ENCODE data around the gene LEKR1.
"Not testable (repeated sequence)": the region's sequence is repeated elsewhere in the genome, so short reads cannot be mapped to it uniquely, and the experiment has no call there.

The LEKR1 gene

DNA sequence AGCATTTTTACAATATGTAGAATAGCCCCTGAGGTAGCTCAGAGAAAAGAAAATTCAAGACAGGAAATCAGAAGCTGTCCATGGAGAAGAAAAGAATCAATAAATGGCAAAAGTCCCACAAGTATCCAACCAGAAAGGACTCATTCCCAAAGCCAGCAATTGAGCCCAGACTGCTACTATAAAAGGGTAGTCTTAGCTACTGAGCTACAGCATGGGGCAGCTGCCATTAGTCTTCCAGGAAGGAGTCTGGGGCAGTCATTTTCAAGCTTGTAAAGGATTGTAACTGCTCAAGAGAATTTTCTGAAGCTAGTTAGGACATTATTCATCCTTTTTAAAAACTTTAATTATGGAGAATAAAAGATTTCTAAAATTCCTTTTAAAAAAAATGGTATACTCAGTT, 10.5 kb downstream of the LEKR1 start:
- no peak for DNase-seq (ENCODE audit: low read depth, low spot score)

DNA sequence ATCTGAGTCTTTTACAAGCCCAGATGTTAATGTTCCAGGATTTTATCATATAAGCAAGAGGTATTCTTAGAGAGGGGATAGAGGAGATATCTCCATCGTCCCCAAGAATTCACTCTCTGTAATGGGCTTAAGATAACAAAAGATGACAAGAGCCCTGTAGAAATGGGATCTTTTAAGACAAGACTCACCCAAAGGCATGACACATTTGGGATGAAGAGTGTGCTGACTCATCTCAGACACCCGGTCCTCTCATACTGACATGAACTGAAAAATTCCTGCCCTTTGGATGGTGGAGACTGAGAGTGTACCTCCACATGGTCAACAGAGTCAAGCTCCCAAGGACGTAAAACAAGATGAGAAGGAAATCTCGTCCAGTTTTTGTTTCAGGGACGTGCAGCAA, 11.0 kb downstream of the LEKR1 start:
- no peak for DNase-seq (ENCODE audit: low read depth, low spot score)

DNA sequence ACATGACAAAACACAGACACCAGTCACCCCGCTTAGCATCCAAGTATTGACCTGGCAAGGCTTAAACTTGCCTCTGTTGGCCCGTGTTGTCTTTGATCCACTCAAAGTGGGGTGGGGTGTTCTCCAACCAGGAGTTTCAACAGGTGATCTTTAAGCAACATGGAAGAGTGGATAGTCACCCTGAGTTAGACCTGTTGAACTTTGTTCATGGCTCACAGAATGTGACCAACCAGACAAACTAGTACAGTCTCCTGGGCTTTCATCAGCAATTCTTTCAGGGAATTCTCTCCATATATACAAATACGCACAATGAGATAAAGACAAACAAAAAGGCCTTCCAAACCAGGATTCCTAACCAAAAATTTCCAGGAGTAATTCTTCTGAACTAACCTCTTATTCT, 11.9 kb downstream of the LEKR1 start:
- no peak for DNase-seq (ENCODE audit: low read depth, low spot score)

DNA sequence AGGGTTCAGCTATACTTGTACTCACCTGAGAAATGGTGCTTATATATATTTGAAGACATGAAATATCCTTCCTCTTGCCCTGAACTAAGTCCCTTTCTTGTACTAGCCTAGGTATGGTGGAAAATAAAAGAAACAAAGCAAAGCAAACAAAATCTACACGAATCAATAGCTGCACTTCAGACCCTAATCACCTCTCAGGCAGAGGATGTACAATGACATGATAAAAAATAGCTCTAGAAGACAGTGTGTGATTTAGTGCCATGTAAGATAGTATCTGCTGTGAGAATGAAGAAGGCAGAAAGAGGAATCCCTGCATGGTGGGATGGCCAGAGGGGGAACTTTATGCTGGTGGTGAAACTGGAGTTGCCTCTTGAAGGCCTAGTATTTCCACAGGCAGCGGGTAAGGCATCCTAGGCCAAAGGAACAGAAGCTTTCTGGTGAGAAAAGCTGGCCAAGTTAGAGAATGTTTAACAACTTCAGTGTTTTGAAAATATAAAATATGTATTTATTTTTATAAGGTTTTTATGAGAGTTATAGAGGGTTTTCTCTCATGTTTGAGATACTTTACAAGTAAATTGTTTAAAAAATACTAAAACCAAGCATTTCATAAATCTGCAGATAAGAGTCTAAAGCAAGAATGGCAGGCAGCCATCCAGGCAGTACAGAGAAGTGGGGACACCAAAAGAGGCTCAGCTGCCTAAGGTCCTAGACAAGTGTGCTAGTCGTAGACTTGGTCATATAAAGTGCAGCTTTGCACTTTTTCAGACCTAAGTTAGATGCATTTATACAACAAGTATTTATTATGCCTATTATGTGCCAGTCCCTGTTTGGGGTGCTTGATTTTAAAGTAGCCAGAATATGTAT, 14.9 kb downstream of the LEKR1 start:
- DNase-seq (ENCODE audit: low read depth, low spot score): no peak

DNA sequence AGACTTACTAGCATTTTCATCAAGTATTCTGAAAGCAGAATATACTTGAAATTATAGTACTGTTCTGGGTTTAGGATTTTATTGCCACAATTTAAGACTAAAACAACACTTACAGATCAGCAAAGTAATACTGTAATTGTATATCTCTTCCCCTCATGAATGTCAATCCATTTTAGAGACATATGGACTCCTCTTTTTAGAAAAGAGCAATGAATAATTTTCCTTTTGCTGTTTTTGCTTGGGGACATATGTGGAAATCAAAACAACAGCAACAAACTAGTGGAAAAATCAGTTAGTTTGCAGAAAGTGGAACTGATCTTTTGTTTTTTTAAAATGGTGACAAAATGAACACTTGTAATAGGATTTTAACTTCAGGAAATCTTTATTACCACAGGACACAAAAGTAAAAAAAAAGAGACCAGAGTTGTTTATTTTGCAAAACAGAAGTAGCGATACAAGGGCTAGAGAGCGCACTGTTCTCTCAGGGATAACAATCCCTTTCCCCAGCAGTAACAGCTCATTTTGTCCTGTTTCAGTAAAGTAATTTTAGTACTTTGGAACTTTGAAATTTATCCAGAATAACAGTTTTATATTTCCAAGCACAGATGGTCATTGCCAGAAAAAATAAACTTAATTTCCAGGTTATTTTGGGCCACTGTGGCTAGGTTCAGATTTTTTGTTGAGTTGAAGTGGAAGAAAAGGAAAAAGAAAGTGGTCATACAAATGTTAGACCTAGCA, 17.1 kb downstream of the LEKR1 start:
- no peak for DNase-seq (ENCODE audit: low read depth, low spot score)

DNA sequence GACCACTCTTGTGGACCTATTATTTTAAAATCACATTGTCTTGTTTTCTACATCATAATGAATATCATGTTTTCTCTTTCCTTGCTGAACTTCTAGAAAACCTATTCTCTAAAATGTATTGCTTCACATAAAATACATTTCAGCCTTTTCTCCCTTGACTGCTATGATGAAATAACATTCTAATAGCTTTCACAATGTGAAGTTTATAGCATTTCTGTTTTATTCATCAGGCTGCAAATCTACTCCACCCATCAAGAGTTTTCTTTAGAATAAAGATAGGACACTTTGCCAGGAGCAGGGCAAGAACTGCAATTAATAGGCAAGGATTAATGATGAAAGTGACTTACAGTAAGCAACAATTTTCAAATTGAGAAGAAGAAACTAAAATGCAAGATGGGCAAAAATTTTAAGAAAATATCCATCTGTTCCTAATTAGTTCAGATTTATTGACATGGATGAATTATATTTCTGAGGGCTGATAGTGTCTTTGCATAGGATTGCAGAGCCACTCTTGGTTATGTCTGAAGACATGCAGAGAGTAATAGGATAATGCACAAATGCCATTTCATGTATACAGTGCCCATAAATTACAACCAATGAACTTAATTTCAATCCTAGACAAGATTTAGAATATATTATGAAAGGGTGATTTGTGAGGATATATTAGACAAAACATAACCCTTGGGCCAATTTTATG, 21.7 kb downstream of the LEKR1 start:
- DNase-seq (ENCODE audit: low read depth, low spot score): no peak

DNA sequence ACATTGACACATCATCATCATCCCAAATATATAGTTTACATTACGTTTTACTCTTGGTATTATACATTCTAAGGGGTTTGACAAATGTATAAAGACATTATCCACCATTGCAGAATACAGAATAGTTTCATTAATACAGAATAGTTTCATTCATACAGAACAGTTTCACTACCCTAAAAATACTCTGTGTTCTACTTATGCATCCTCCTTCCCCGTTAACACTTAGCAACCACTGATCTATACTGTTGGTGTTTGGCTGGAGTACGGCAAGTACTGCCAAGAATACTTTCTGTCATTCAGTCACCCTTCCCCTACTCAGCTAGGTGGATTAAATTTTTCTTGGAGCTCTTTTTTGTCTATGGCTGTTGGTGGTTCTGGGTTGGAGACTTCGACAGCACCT, 33.4 kb downstream of the LEKR1 start:
- no peak for DNase-seq (ENCODE audit: low read depth, low spot score)

DNA sequence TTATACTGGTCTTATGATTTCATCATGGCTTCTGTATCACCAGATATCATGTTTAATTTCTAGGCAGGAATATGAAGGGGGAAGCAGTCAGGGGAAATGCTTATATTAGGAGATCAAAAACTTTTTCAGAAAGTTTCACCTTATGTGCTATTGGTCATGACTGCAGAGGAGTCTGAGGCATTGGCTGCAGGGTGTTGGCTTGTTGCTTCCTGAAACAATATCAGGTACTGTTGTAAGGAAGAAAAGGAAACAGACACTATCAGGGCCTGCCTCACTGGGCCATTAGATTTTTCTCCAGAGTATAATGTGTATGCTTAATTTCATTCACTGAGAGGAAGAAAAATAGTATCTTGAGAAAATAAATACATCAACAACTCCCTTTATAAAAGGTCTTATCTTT, 34.7 kb downstream of the LEKR1 start:
- DNase-seq (ENCODE audit: low read depth, low spot score): no peak

DNA sequence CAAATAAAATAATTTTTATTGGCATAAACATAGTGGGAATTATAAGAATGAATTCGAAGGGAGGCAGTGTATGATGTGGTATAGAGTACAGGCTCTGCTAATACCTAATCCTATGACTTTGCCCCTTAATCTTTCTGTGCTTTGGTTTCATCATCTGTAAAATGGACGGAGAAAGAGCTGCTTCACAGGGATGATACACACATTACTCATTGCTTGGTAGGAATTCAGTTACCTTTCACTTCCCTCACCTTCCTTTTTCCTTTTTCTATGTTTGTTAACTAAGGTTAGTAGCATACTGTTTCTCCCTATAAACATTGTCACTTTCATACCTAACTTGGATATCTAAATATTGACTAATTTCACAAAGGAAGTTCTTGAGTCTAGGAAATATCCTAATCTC, 36.2 kb downstream of the LEKR1 start:
- DNase-seq (ENCODE audit: low read depth, low spot score): no peak

DNA sequence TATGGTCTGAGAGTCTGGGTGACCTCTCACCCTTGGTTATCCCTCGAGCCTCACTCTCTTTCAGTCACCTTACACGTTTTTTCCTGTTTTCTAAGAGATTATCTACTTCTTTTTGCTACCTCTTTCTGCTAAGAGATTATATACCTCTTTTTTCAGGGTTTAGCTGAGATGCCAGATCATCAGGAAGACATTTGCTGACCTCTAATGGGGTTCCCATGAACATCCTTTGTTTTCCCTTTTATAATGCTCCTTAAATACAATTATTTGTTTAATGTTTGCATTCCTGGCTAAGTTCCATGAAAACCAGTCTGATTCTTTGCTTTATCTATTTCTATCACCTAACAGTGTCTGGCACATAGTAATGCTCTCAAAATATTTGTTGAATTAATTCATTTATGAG, 39.6 kb downstream of the LEKR1 start:
- no peak for DNase-seq (ENCODE audit: low read depth, low spot score)

DNA sequence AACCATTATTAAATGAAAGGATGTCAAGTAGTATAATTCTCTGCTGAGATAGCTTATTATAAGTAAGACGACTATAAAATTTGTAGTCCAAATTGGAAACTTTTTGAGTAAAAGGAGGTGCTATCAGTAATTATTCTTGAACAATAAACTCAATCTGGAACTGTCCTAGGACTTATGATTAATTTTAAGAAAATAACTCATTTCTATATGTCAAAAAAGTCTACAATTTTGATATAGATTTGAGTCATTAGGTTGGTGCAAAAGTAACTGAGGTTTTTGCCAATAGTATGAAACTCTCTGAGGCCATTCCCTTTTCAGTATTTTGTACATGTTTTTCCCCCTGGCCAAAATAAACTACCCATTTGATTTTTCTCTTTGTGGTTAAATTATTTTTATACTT, 41.0 kb downstream of the LEKR1 start:
- no peak for DNase-seq (ENCODE audit: low read depth, low spot score)

DNA sequence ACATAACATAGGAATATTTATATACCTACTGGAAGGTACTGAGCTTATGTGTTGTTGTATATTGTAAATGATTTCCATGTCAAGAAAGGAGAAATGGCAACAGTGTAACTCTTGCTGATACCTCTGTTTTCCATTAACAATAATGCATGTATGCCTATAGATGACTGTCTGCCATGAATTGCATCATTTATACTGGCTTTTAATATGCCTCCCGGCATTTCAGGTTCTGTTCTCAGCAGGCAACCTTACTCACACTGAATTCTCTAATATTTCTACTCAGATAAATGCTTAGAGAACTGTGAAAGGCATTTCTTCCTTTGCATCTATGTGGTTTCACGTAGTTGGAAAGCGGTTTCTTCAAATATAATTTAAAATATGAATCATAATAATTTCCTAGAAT, 41.8 kb downstream of the LEKR1 start:
- no peak for DNase-seq (ENCODE audit: low read depth, low spot score)

DNA sequence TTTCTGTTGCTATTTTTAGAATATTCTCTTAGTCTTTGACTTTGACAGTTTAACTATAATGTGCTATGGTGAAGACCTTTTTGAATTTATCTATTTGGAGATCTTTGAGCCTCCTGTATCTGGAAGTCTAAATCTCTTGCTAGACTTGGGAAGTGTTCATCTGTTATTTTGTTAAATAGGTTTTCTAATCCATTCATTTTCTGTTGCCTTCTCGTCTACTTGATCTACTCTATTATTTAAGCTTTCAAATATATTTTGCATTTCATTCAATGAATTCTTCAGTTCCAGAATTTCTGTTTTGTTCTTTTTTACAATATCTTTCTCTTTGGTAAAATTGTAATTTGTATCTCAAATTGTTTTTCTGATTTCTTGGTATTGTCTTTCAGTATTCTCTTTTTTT, 47.8 kb downstream of the LEKR1 start:
- DNase-seq (ENCODE audit: low read depth, low spot score): no peak

DNA sequence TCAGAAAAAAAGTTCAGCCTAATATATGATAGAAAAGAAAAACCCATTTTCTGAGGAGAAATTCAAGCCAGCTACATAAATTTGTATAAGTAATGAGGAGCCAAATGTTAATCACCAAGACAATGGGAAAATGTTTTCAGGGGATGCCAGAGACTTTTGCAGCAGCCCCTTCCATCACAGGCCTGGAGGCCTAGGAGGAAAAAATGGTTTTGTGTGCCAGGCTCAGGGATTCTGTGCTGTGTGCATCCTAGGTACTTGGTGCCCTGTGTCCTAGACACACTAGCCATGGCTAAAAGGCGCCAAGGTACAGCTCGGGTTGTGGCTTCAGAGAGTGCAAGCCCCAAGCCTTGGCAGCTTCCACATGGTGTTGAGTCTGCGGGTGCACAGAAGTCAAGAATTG, 53.3 kb downstream of the LEKR1 start:
- not testable (repeated sequence) for DNase-seq (ENCODE audit: low read depth, low spot score)

DNA sequence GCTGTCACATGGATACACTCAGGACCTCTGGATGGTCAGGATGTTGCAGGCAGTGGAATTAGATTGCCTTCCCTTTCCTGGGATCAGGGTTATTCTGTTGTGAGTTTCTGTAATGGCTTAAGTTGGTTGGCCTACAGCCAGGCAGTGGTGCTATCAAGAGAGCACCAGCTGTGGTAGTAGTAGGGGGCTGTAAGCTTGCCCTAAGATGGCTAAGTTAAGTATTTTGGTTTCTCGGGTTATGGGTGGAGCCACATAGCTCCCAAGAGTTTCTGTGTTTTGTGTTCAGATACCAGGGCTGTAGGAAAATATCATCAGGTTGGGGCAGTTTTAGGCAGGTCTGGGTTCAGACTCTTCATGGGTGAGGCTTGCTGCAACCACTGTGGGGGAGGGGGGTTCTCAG, 59.6 kb downstream of the LEKR1 start:
- DNase-seq (ENCODE audit: low read depth, low spot score): no peak

DNA sequence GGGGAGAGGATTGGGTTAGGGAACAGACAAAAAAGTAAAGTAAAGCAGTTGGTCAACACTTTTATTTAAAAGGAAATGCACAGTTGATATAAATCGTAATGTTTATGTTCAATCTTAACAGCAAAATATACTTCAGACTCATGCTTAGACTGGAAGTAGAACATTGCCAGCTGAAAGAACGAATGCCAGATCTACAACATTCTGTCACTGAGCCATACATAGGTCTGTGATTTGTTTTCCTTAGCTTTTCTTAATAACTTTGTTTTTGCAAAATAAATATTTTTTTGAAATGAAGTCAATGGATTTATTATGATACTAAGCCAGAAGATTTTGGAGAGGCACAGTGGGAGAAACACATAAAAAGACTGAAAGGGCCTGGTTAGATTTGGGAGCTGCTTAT, 62.0 kb downstream of the LEKR1 start:
- DNase-seq (ENCODE audit: low read depth, low spot score): no peak

DNA sequence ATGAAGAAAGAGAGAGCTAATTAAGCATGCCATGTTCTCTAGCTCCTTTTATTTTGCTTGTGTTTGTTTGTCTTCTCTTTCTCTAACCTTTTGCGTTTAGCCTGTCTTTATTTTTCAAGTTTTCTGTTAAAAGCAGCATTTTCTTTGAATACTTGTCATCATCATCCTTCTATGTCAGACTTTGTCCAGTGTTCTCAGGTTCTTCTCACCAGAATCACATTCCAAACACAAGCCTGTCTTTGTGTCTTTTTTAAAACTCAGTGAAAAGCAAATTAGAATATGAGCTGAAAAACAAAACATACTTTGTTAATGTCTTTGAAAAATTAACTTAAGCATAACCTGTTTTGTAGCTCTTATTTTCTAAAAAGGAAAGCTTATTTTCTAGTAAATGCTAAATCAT, 62.4 kb downstream of the LEKR1 start:
- no peak for DNase-seq (ENCODE audit: low read depth, low spot score)

DNA sequence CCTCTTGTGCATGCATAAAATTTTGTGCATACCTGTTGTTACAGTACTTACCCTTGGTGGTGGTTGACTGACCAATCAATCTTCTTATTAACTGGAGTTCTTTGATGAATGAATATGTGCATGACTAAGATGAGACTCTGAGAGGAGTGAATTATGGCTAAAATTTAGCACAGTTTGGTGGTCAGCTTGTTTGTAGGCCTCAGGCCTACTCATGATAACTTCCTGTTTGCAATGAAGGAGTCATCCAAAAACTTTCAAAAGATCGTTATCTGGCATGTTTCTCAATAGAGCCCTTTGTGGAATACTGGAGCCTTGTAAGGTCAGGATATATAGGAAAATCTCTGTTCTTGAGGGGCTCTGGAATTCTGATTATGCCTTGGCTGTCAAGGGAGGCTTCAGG, 66.5 kb downstream of the LEKR1 start:
- no peak for DNase-seq (ENCODE audit: low read depth, low spot score)

DNA sequence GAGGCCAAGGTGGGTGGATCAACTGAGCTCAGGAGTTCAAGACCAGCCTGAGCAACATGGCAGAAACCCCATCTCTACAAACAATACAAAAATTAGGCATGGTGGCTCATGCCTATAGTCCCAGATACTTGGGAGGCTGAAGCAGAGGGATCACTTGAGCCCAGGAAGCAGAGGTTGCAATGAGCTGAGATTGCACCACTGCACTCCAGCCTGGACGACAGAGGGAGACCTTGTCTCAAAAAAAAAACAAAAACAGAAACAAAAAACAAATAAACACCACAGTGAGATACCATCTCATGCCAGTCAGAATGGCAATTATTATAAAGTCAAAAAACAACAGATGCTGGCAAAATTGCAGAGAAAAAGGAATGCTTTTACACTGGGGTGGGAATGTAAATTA, 69.2 kb downstream of the LEKR1 start:
- not testable (repeated sequence) for DNase-seq (ENCODE audit: low read depth, low spot score)

DNA sequence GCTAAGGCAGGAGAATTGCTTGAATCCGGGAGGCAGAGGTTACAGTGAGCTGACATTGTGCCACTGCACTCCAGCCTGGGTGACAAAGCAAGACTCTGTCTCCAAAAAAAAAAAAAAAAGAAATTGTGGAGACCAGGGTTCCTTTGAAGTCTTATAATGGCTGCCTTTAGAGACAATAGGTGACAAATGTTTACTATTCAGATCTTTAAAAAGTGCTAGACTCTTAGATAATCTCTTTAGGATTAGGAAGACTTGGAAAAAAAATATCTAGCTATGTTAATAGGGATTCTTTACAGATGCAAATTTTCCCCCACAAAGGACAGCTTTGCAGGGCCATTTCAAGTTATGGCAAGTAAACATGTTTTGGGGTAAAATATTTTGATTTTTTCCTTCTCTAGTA, 71.7 kb downstream of the LEKR1 start:
- DNase-seq (ENCODE audit: low read depth, low spot score): not testable (repeated sequence)

DNA sequence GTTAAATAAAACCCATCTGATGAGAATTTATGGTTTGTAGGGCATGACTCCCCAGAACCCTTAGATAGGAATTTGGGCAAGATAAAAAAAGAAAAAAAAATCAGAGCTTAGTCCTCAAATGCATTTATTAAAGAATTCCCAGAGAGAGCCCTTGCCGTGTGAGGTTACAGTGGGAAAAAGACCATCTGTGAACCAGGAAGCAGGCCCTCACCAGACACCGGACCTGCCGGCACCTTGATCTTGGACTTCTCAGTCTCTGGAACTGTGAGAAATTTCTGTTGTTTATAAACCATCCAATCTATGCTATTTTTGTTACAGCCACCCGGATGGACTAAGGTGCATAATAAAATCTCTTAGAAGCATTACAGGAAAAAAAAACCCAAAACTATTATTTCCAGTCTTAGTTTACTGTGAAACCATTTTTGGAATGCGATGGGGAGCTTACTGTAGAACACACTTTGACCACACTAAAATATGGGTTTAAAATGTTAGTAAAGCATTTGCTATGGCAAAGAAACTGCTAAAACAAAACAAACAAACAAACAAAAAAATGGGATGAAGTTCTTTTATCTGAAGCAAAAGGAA, 72.2 kb downstream of the LEKR1 start:
- DNase-seq (ENCODE audit: low read depth, low spot score): no peak

DNA sequence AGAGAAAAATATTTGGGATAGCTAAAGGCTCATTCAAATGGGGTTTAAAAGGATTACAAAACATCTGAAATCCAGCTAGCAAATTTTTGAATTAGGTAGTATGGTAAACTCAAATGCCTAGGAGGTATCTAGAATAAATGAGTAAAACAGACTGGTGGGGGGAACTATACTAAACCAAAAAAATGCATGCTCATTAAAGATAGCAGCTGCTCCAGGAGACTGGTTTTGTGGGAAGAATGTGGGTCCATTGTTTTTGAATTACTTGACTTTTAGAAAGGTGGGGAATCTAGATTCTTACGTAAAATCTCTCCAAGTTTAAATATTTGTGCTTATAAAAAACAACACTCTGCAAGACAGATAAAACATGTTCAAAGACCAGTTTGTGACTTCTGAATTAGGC, 73.8 kb downstream of the LEKR1 start:
- no peak for DNase-seq (ENCODE audit: low read depth, low spot score)
